Endothelial cell of umbilical vein (primary cell): ENCODE measurements around the gene KMT2C. TPM values are rescaled to one million over a fixed set of nuclear protein-coding genes. Genes with fewer than 3 reads are reported as not detected.
"Not testable (repeated sequence)": the region's sequence is repeated elsewhere in the genome, so short reads cannot be mapped to it uniquely, and the experiment has no call there.

Experiments
- BruUV-seq: library from RNA; stranded (reverse); fragments of 400-500 nt; replicated peaks from 2 replicates; lab custom pipeline; 2021; lab: Mats Ljungman, UMichigan
- CTCF ChIA-PET: fragments of 300-600, 350-600 bp; sonication (Branson Sonifier 250); formaldehyde crosslinking; loops from one replicate; lab custom pipeline; 2021; ENCODE audit warnings: antibody characterized with exemption, inconsistent platforms; lab: Charles Lee
- POLR2A ChIA-PET: fragments of 300-600, 350-600 bp; sonication (Branson Sonifier 250); formaldehyde crosslinking; loops from one replicate; lab custom pipeline; 2021; ENCODE audit warnings: antibody characterized with exemption, inconsistent platforms; lab: Charles Lee
- DNase-seq: peaks from one replicate; pipeline ENCODE4 v3.0.0-alpha.2; 2011; ENCODE audit warnings: low read depth, low spot score
- FAIRE-seq: peaks from 2 replicates; lab custom pipeline; 2011; peaks lifted over from hg19 to GRCh38; lab: Jason Lieb, UNC
- H2AFZ ChIP-seq: 2 replicates; pipeline ENCODE4 v1.6.0; 2012; ENCODE audit warnings: low read depth, low read length, control low read depth, inconsistent platforms
- H3K27ac ChIP-seq: 2 replicates; pipeline ENCODE4 v1.5.1; 2011; ENCODE audit warnings: low read depth, mild to moderate bottlenecking, control low read depth, low read length, moderate library complexity; ENCODE audit not compliant: insufficient read depth
- H3K27me3 ChIP-seq, 2 experiments: 2 replicates each; pipeline versions ENCODE4 v1.6.0 to v1.6.1; 2011; ENCODE audit warnings: low read length in 2 of 2, mixed read lengths in 1 of 2; ENCODE audit not compliant: control insufficient read depth in 2 of 2, insufficient read depth in 2 of 2
- H3K36me3 ChIP-seq, 2 experiments: 2 replicates in 1 of 2; 3 replicates in 1 of 2; pipeline ENCODE4 v1.5.1; 2011; ENCODE audit warnings: low read length in 2 of 2, mild to moderate bottlenecking in 1 of 2, moderate library complexity in 1 of 2; ENCODE audit not compliant: control insufficient read depth in 2 of 2, insufficient read depth in 2 of 2; ENCODE audit errors: extremely low read depth in 1 of 2
- H3K4me1 ChIP-seq: 3 replicates; pipeline ENCODE4 v1.5.1; 2011; ENCODE audit warnings: mild to moderate bottlenecking, low read length; ENCODE audit not compliant: control insufficient read depth, insufficient read depth; ENCODE audit errors: extremely low read depth
- H3K4me2 ChIP-seq: 2 replicates; pipeline ENCODE4 v1.6.1; 2011; ENCODE audit warnings: low read length, control low read depth, mixed read lengths; ENCODE audit not compliant: insufficient read depth
- H3K4me3 ChIP-seq, 3 experiments: fragments of 200-600 bp in 1 of 3; sonication (generic), shearing (Covaris generic) in 1 of 3; replicated peaks in 1 of 3; 2 replicates each; pipeline ENCODE4 v1.5.1; 2011 to 2016; ENCODE audit warnings: control low read depth in 3 of 3, low read length in 3 of 3, mild to moderate bottlenecking in 2 of 3, inconsistent platforms in 1 of 3, low read depth in 1 of 3, moderate library complexity in 1 of 3; ENCODE audit not compliant: insufficient read depth in 1 of 3
- H3K79me2 ChIP-seq: 2 replicates; pipeline ENCODE4 v1.6.0; 2012; ENCODE audit warnings: low read length, inconsistent platforms; ENCODE audit not compliant: control insufficient read depth, insufficient read depth
- H3K9ac ChIP-seq: replicated peaks from 2 replicates; pipeline ENCODE3; 2011; ENCODE audit warnings: low read length, control low read depth; ENCODE audit not compliant: insufficient read depth; ENCODE audit errors: extremely low read depth
- H3K9me1 ChIP-seq: replicated peaks from 3 replicates; pipeline ENCODE4 v1.6.0; 2011; ENCODE audit warnings: mild to moderate bottlenecking, low read length; ENCODE audit not compliant: control insufficient read depth, insufficient read depth; ENCODE audit errors: extremely low read depth
- H3K9me3 ChIP-seq: replicated peaks from 2 replicates; pipeline ENCODE4 v1.5.1; 2012; ENCODE audit warnings: low read length, inconsistent platforms; ENCODE audit not compliant: control insufficient read depth, insufficient read depth
- H4K20me1 ChIP-seq: replicated peaks from 2 replicates; pipeline ENCODE3; 2011; ENCODE audit warnings: mild to moderate bottlenecking, low read length; ENCODE audit not compliant: control insufficient read depth, insufficient read depth; ENCODE audit errors: extremely low read depth
- CTCF ChIP-seq, 2 donors: IDR thresholded peaks; 1 replicate in 1 of 2; 2 replicates in 1 of 2; pipeline ENCODE4 v1.5.1; 2011; ENCODE audit warnings: low read length in 2 of 2, mild to moderate bottlenecking in 2 of 2, moderate library complexity in 2 of 2, control low read depth in 1 of 2, inconsistent platforms in 1 of 2, low read depth in 1 of 2; ENCODE audit not compliant: insufficient read depth in 1 of 2; ENCODE audit errors: extremely low read depth in 1 of 2
- EZH2 ChIP-seq: IDR thresholded peaks from 2 replicates; pipeline ENCODE4 v1.6.1; 2012; ENCODE audit warnings: borderline replicate concordance, low read depth, mild to moderate bottlenecking, moderate library complexity, low read length, inconsistent platforms; ENCODE audit not compliant: severe bottlenecking
- GATA2 ChIP-seq: IDR thresholded peaks from 2 replicates; pipeline ENCODE4 v1.7.0; 2011; ENCODE audit warnings: low read depth, mild to moderate bottlenecking, moderate library complexity, mixed read lengths, low read length; ENCODE audit not compliant: insufficient read length, insufficient read depth
- JUN ChIP-seq: IDR thresholded peaks from 2 replicates; pipeline ENCODE4 v1.6.1; 2011; ENCODE audit warnings: borderline replicate concordance, low read depth; ENCODE audit not compliant: insufficient read length, insufficient read depth
- MAX ChIP-seq: IDR thresholded peaks from 2 replicates; pipeline ENCODE4 v1.6.1; 2011; ENCODE audit not compliant: insufficient read depth, insufficient read length
- MYC ChIP-seq: IDR thresholded peaks from one replicate; pipeline ENCODE4 v1.6.1; 2011; ENCODE audit warnings: mild to moderate bottlenecking, low read depth, low read length
- POLR2A ChIP-seq: IDR thresholded peaks from 2 replicates; pipeline ENCODE4 v1.6.1; 2012; ENCODE audit warnings: low read depth, mild to moderate bottlenecking, control low read depth, low read length
- POLR2AphosphoS5 ChIP-seq: IDR thresholded peaks from 2 replicates; pipeline ENCODE4 v1.6.1; 2012; ENCODE audit warnings: low read depth, mild to moderate bottlenecking, control low read depth, low read length, moderate library complexity; ENCODE audit not compliant: insufficient read depth
- dilution Hi-C: fragments of 300-500 bp; cut with MboI; formaldehyde crosslinking; loops from one replicate; pipeline ENCODE4 v1.15.0; 2019; ENCODE audit warnings: low sequenced_read_pairs; ENCODE audit not compliant: extremely low pct_ligation_motif_present
- intact Hi-C: fragments of 100-400 bp; cut with micrococcal nuclease; formaldehyde crosslinking; loops from one replicate; pipeline ENCODE4 v1.10.0; 2022
- polyA plus RNA-seq, 4 experiments: library from polyadenylated mRNA; depleted of rRNA in 3 of 4; stranded (reverse) in 3 of 4; unstranded in 1 of 4; fragments of >200 nt; gene quantifications; 2 replicates each; pipeline versions ENCODE4 v1.2.1 to v1.2.3, GENCODE V29; 2011 to 2012; ENCODE audit warnings: missing spikeins in 1 of 4
- total RNA-seq: library from RNA; stranded (reverse); gene quantifications from 2 replicates; pipeline ENCODE4 v1.2.3, GENCODE V29; 2021

The KMT2C gene
- total and polyA plus RNA-seq, 2 donors (not counting 3 experiments of a cell fraction or from before 2014, with no cell fraction given) = 8.0 to 53.7 TPM

- ChIA-PET CTCF (interaction anchor here (0.8 kb wide), 1 partner anchor 12 kb away, joined by 3 read pairs; no protein-coding TSS in a partner anchor), POLR2A (no interaction called here)
- Histone ChIP-seq H3K9ac (no peak overlapping the region), H3K4me1 (no peaks in the 10 kb centered on the region), H4K20me1 (peaks cover 2% of the 10 kb centered on the region), H3K27me3 (no peaks in the 10 kb centered on the region), H3K4me2 (no peak overlapping the region), H3K27ac (no peak overlapping the region), H3K36me3 (no peaks in the 10 kb centered on the region), H3K9me3 (no peaks in the 10 kb centered on the region), H2AFZ (no peak overlapping the region), H3K4me3 (no peak overlapping the region), H3K79me2 (peaks cover 24% of the 10 kb centered on the region), H3K9me1 (no peaks in the 10 kb centered on the region)
- TF ChIP-seq POLR2AphosphoS5 (no peak), GATA2 (no peak), MAX (no peak), MYC (no peak), CTCF (IDR thresholded peaks at IDR 0.05; ENCODE audit: extremely low read depth in 1 of 2, insufficient read depth in 1 of 2, low read depth in 1 of 2, low read length in 2 of 2) (no peak), POLR2A (no peak), EZH2 (no peak), JUN (no peak)
- no peak for DNase-seq
- no peak for FAIRE-seq
- dilution Hi-C loops = no loop called here
- intact Hi-C loops = no loop called here
- BruUV-seq = no TSS peak
Observed at GRCh38 chr7:152354061-152354460, 81.7 kb downstream of the KMT2C start.

GRCh38 chr7:152353281-152353680 lies 82.5 kb downstream of the KMT2C start:
- H3K27me3 ChIP-seq, dilution Hi-C loops, BruUV-seq, DNase-seq, H3K4me1 ChIP-seq, H3K9ac ChIP-seq, H3K9me3 ChIP-seq, POLR2A ChIA-PET, FAIRE-seq, H3K36me3 ChIP-seq, H3K9me1 ChIP-seq, intact Hi-C loops, H3K4me3 ChIP-seq, H4K20me1 ChIP-seq, H3K27ac ChIP-seq, H2AFZ ChIP-seq, H3K4me2 ChIP-seq: not testable (repeated sequence)
- CTCF ChIA-PET = interaction anchor here (0.8 kb wide), 1 partner anchor 12 kb away, joined by 3 read pairs; no protein-coding TSS in a partner anchor
- H3K79me2 ChIP-seq = peaks cover 21% of the 10 kb centered on the region

- H3K4me2 ChIP-seq, H3K27me3 ChIP-seq, H3K4me3 ChIP-seq, H3K9me1 ChIP-seq, H4K20me1 ChIP-seq, H3K27ac ChIP-seq, H3K9ac ChIP-seq, H3K36me3 ChIP-seq, FAIRE-seq, BruUV-seq, intact Hi-C loops, DNase-seq, H3K4me1 ChIP-seq, H3K9me3 ChIP-seq, POLR2A ChIA-PET, H2AFZ ChIP-seq, dilution Hi-C loops: not testable (repeated sequence)
- CTCF ChIA-PET = interaction anchor here (1.0 kb wide), 1 partner anchor 17 kb away, joined by 3 read pairs; no protein-coding TSS in a partner anchor
- peaks cover 24% of the 10 kb centered on the region for H3K79me2 ChIP-seq
Observed at GRCh38 chr7:152351747-152352146, 84.1 kb downstream of the KMT2C start.
